ENCODE data around the gene PTOV1.

Gene PTOV1

DNA sequence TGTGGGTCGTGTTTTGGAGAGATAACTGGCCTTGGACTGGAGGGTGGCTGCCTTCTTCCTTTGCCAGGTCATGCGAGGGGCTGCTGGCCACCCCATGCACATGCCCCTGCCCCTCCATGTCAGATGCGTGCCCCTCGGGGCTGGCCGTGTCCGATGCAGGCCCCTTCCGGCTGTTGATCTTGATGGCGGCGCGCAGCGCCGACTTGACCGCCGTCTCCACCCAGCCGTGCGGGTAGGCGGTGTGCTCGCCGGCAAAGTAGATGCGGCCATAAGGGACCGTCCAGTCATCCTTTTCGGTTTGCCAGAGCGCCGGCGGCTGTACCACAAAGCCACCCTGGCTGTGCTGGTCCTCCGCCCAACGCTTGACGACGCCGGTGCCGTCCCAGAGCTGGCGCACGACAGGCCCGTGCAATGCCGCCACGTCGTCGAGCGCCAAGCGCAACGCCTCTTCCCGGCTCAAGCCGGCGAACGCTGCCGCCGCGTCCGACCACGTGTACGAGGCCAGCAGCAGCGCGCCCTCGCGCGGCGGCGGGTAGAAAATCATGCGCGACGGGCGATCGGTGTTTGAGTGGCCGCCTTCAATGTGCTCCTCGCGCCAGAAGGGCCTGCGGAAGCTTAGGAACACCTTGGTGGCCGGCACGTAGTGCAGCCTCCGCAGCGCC lies 38.9 kb downstream of the PTOV1 start:
- Histone ChIP-seq H2AFZ (ENCODE audit: insufficient read depth, low read length, poor library complexity) (peak overlapping the region; percentile 57), H4K12ac (ENCODE audit: low read depth, low read length) (no peak overlapping the region), H3K18ac (ENCODE audit: low read length) (no peak overlapping the region), H2BK120ac (ENCODE audit: insufficient read depth, low read length, poor library complexity) (no peak overlapping the region), H3K36me3 (ENCODE audit: control insufficient read depth in 1 of 2, insufficient read depth in 2 of 2, low read length in 2 of 2) (peaks cover 8 to 10% of the 10 kb centered on the region in 2 experiments), H2AK5ac (ENCODE audit: low read length) (no peak overlapping the region), H3K4me1 (ENCODE audit: control insufficient read depth in 1 of 2, insufficient read depth in 2 of 2, low read length in 2 of 2) (peaks cover 3 to 8% of the 10 kb centered on the region in 2 experiments), H4K91ac (ENCODE audit: low read depth, low read length) (no peak overlapping the region), H3K9me3 (ENCODE audit: insufficient read depth, low read depth, low read length) (peaks cover 15% of the 10 kb centered on the region), H4K8ac (ENCODE audit: low read depth, low read length) (no peak overlapping the region), H2BK12ac (ENCODE audit: low read length) (no peak overlapping the region), H3K27ac (ENCODE audit: low read depth, low read length) (no peak overlapping the region), H3K27me3 (ENCODE audit: insufficient read depth, low read length) (no peaks in the 10 kb centered on the region), H3K4ac (ENCODE audit: low read depth, low read length) (no peak overlapping the region), H3K4me3 (ENCODE audit: low read depth, low read length) (peak overlapping the region; percentile 26), H3K23ac (ENCODE audit: low read length) (no peak overlapping the region), H3K79me1 (ENCODE audit: low read length) (no peaks in the 10 kb centered on the region), H3K4me2 (ENCODE audit: low read length) (peak overlapping the region; percentile 51), H3K9ac (ENCODE audit: low read length) (no peak overlapping the region), H2BK5ac (ENCODE audit: low read depth, low read length, poor library complexity) (no peak overlapping the region), H3K79me2 (ENCODE audit: control insufficient read depth, insufficient read depth, low read length, poor library complexity) (no peaks in the 10 kb centered on the region), H3K14ac (ENCODE audit: low read length) (no peak overlapping the region)
- peak; percentile 86 to 93 for DNase-seq
- WGBS (ENCODE audit: extremely low coverage, insufficient coverage, insufficient read length), result no CpG with 5 or more reads among the region's 71 CpGs

GRCh38 chr19:49890349-49891311 lies 39.7 kb downstream of the PTOV1 start:
- no peak overlapping the region for H3K14ac ChIP-seq (ENCODE audit: low read length)
- peaks cover 3 to 8% of the 10 kb centered on the region in 2 experiments for H3K4me1 ChIP-seq (ENCODE audit: control insufficient read depth in 1 of 2, insufficient read depth in 2 of 2, low read length in 2 of 2)
- no peak overlapping the region for H4K12ac ChIP-seq (ENCODE audit: low read depth, low read length)
- H3K4ac ChIP-seq (ENCODE audit: low read depth, low read length), result no peak overlapping the region
- H3K27ac ChIP-seq (ENCODE audit: low read depth, low read length), result no peak overlapping the region
- H3K4me3 ChIP-seq (ENCODE audit: low read depth, low read length), result peak overlapping the region; percentile 26
- peaks cover 15% of the 10 kb centered on the region for H3K9me3 ChIP-seq (ENCODE audit: insufficient read depth, low read depth, low read length)
- no peak overlapping the region for H2BK120ac ChIP-seq (ENCODE audit: insufficient read depth, low read length, poor library complexity)
- H2AK5ac ChIP-seq (ENCODE audit: low read length), result no peak overlapping the region
- no peaks in the 10 kb centered on the region for H3K79me2 ChIP-seq (ENCODE audit: control insufficient read depth, insufficient read depth, low read length, poor library complexity)
- H3K23ac ChIP-seq (ENCODE audit: low read length), result no peak overlapping the region
- peak; percentile 58 to 67 for DNase-seq
- H4K8ac ChIP-seq (ENCODE audit: low read depth, low read length), result no peak overlapping the region
- WGBS (ENCODE audit: extremely low coverage, insufficient coverage, insufficient read length), result no CpG with 5 or more reads among the region's 69 CpGs
- no peaks in the 10 kb centered on the region for H3K79me1 ChIP-seq (ENCODE audit: low read length)
- no peak overlapping the region for H4K91ac ChIP-seq (ENCODE audit: low read depth, low read length)
- peaks cover 5 to 6% of the 10 kb centered on the region in 2 experiments for H3K36me3 ChIP-seq (ENCODE audit: control insufficient read depth in 1 of 2, insufficient read depth in 2 of 2, low read length in 2 of 2)
- no peak overlapping the region for H2BK12ac ChIP-seq (ENCODE audit: low read length)
- peak overlapping the region; percentile 51 for H3K4me2 ChIP-seq (ENCODE audit: low read length)
- no peak overlapping the region for H3K9ac ChIP-seq (ENCODE audit: low read length)
- H3K18ac ChIP-seq (ENCODE audit: low read length), result no peak overlapping the region
- H2BK5ac ChIP-seq (ENCODE audit: low read depth, low read length, poor library complexity), result no peak overlapping the region
- no peaks in the 10 kb centered on the region for H3K27me3 ChIP-seq (ENCODE audit: insufficient read depth, low read length)
- H2AFZ ChIP-seq (ENCODE audit: insufficient read depth, low read length, poor library complexity), result peak overlapping the region; percentile 57

DNA sequence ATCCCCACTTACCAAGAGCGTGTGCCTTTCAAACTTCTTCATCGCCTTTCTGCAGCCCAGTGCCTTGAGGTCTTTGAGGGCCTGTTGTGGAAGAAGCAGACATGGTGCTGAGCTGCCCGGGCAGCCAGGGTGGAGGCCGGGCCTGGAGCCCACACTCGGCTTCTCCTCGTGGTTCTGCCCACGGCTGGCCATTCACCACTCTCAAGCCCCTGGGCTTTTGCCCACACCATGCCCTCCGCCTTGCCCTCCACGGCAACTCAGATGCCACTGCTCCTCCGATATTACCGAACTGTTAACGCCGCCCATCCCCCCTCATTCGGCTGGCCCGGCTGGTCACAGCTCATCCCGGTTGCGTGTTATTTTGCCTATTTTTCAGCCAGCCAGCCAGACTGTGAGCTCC lies 40.4 kb downstream of the PTOV1 start:
- Histone ChIP-seq H2BK5ac (ENCODE audit: low read depth, low read length, poor library complexity) (no peak overlapping the region), H4K12ac (ENCODE audit: low read depth, low read length) (no peak overlapping the region)

DNA sequence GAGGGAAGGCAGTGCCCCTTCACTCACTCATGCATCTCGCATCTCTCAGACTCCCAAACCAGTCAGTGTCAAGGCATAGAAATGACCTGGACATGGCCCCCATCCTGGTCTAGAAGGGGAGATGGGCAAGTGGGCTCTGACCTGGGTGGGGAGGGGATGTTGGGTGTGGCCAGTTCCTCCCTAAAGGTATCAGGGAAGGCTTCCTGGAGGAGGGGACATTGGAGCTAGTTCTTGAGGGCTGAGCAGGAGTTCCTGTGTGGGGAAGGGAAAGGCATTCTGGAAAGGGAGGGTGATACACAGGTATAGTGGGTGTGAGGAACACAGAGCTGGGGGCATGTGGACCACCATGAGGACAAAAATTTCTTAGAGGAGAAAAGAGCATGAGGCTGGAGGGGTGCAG lies 41.8 kb downstream of the PTOV1 start:
- H3K9ac ChIP-seq (ENCODE audit: low read length), result no peak overlapping the region
- H2AK5ac ChIP-seq (ENCODE audit: low read length), result no peak overlapping the region
- no peak overlapping the region for H2BK5ac ChIP-seq (ENCODE audit: low read depth, low read length, poor library complexity)
- H3K4me3 ChIP-seq (ENCODE audit: low read depth, low read length), result no peak overlapping the region
- no peak overlapping the region for H3K4me2 ChIP-seq (ENCODE audit: low read length)
- no peaks in the 10 kb centered on the region for H3K79me1 ChIP-seq (ENCODE audit: low read length)
- no peak overlapping the region for H3K18ac ChIP-seq (ENCODE audit: low read length)
- no peak overlapping the region for H2BK12ac ChIP-seq (ENCODE audit: low read length)
- no peaks in the 10 kb centered on the region for H3K27me3 ChIP-seq (ENCODE audit: insufficient read depth, low read length)
- H3K27ac ChIP-seq (ENCODE audit: low read depth, low read length), result no peak overlapping the region
- no peak overlapping the region for H4K12ac ChIP-seq (ENCODE audit: low read depth, low read length)
- H4K8ac ChIP-seq (ENCODE audit: low read depth, low read length), result no peak overlapping the region
- no peak for DNase-seq
- no CpG with 5 or more reads among the region's 1 CpG for WGBS (ENCODE audit: extremely low coverage, insufficient coverage, insufficient read length)
- H4K91ac ChIP-seq (ENCODE audit: low read depth, low read length), result no peak overlapping the region
- peaks cover 0 to 3% of the 10 kb centered on the region in 2 experiments for H3K36me3 ChIP-seq (ENCODE audit: control insufficient read depth in 1 of 2, insufficient read depth in 2 of 2, low read length in 2 of 2)
- H3K4me1 ChIP-seq (ENCODE audit: control insufficient read depth in 1 of 2, insufficient read depth in 2 of 2, low read length in 2 of 2), result peaks cover 3 to 8% of the 10 kb centered on the region in 2 experiments
- H3K23ac ChIP-seq (ENCODE audit: low read length), result no peak overlapping the region
- peaks cover 15% of the 10 kb centered on the region for H3K9me3 ChIP-seq (ENCODE audit: insufficient read depth, low read depth, low read length)
- H3K4ac ChIP-seq (ENCODE audit: low read depth, low read length), result no peak overlapping the region
- H2BK120ac ChIP-seq (ENCODE audit: insufficient read depth, low read length, poor library complexity), result no peak overlapping the region
- no peaks in the 10 kb centered on the region for H3K79me2 ChIP-seq (ENCODE audit: control insufficient read depth, insufficient read depth, low read length, poor library complexity)
- no peak overlapping the region for H3K14ac ChIP-seq (ENCODE audit: low read length)
- H2AFZ ChIP-seq (ENCODE audit: insufficient read depth, low read length, poor library complexity), result no peak overlapping the region

More for the DNA sequence above, 40.4 kb downstream of the PTOV1 start:
- no peak overlapping the region for H4K91ac ChIP-seq (ENCODE audit: low read depth, low read length)
- H2BK12ac ChIP-seq (ENCODE audit: low read length), result no peak overlapping the region
- no peaks in the 10 kb centered on the region for H3K79me1 ChIP-seq (ENCODE audit: low read length)
- H3K4me2 ChIP-seq (ENCODE audit: low read length), result no peak overlapping the region
- no peak overlapping the region for H3K14ac ChIP-seq (ENCODE audit: low read length)
- no peak overlapping the region for H4K8ac ChIP-seq (ENCODE audit: low read depth, low read length)
- no peak overlapping the region for H3K4ac ChIP-seq (ENCODE audit: low read depth, low read length)
- H3K36me3 ChIP-seq (ENCODE audit: control insufficient read depth in 1 of 2, insufficient read depth in 2 of 2, low read length in 2 of 2), result peaks cover 5 to 6% of the 10 kb centered on the region in 2 experiments
- no peak overlapping the region for H3K9ac ChIP-seq (ENCODE audit: low read length)
- H3K18ac ChIP-seq (ENCODE audit: low read length), result no peak overlapping the region
- H2AK5ac ChIP-seq (ENCODE audit: low read length), result no peak overlapping the region
- no peaks in the 10 kb centered on the region for H3K79me2 ChIP-seq (ENCODE audit: control insufficient read depth, insufficient read depth, low read length, poor library complexity)
- H2BK120ac ChIP-seq (ENCODE audit: insufficient read depth, low read length, poor library complexity), result no peak overlapping the region
- DNase-seq, result no peak
- no peak overlapping the region for H3K4me3 ChIP-seq (ENCODE audit: low read depth, low read length)
- no peak overlapping the region for H3K23ac ChIP-seq (ENCODE audit: low read length)
- H2AFZ ChIP-seq (ENCODE audit: insufficient read depth, low read length, poor library complexity), result no peak overlapping the region
- WGBS (ENCODE audit: extremely low coverage, insufficient coverage, insufficient read length), result no CpG with 5 or more reads among the region's 17 CpGs
- H3K9me3 ChIP-seq (ENCODE audit: insufficient read depth, low read depth, low read length), result peaks cover 15% of the 10 kb centered on the region
- no peaks in the 10 kb centered on the region for H3K27me3 ChIP-seq (ENCODE audit: insufficient read depth, low read length)
- H3K4me1 ChIP-seq (ENCODE audit: control insufficient read depth in 1 of 2, insufficient read depth in 2 of 2, low read length in 2 of 2), result peaks cover 3 to 8% of the 10 kb centered on the region in 2 experiments
- H3K27ac ChIP-seq (ENCODE audit: low read depth, low read length), result no peak overlapping the region
